Ovary (tissue), 3 donors: ENCODE measurements around the gene MPP1.

Experiments
- CTCF ChIP-seq, 3 donors: fragments of 450-650 bp in 2 of 3; fragments of 200-600 bp in 1 of 3; IDR thresholded peaks; one replicate each; pipeline versions ENCODE4 v1.5.1 to v1.8.0; 2016 to 2022; ENCODE audit warnings: antibody characterized with exemption in 3 of 3, mild to moderate bottlenecking in 1 of 3
- EP300 ChIP-seq: sonication (generic); formaldehyde crosslinking; IDR thresholded peaks from one replicate; pipeline ENCODE4 v1.6.1; 2017; ENCODE audit warnings: antibody characterized with exemption
- donor health status: DM: no; HTN: no; CAD: no.

- no peak for TF ChIP-seq EP300
- no peak for TF ChIP-seq CTCF (IDR thresholded peaks at IDR 0.05)
Measured at GRCh38 chrX:154797006-154797405, 8.3 kb downstream of the MPP1 start.
